Trophoblast cell (in vitro differentiated cells and primary cell): ENCODE data around the gene PTP4A1.

Source experiments
- DNase-seq, 2 donors: peaks; one replicate each; pipeline ENCODE4 v3.0.0-alpha.2; 2016
- H2AFZ ChIP-seq: 2 replicates; pipeline ENCODE4 v1.6.1; 2013; ENCODE audit warnings: low read length, moderate library complexity, mild to moderate bottlenecking; ENCODE audit not compliant: insufficient read depth, poor library complexity
- H2AK5ac ChIP-seq: 2 replicates; pipeline ENCODE4 v1.6.1; 2013; ENCODE audit warnings: mild to moderate bottlenecking, low read length
- H2BK120ac ChIP-seq: 2 replicates; pipeline ENCODE4 v1.6.1; 2013; ENCODE audit warnings: low read length, mild to moderate bottlenecking, moderate library complexity; ENCODE audit not compliant: insufficient read depth, poor library complexity
- H2BK12ac ChIP-seq: 2 replicates; pipeline ENCODE4 v1.6.1; 2013; ENCODE audit warnings: mild to moderate bottlenecking, low read length, moderate library complexity
- H2BK5ac ChIP-seq: 2 replicates; pipeline ENCODE4 v1.6.1; 2013; ENCODE audit warnings: low read length, low read depth, moderate library complexity, mild to moderate bottlenecking; ENCODE audit not compliant: poor library complexity
- H3K14ac ChIP-seq: 2 replicates; pipeline ENCODE4 v1.6.1; 2013; ENCODE audit warnings: mild to moderate bottlenecking, low read length
- H3K18ac ChIP-seq: 2 replicates; pipeline ENCODE4 v1.6.1; 2013; ENCODE audit warnings: mild to moderate bottlenecking, low read length
- H3K23ac ChIP-seq: 2 replicates; pipeline ENCODE4 v1.6.1; 2013; ENCODE audit warnings: low read length
- H3K27ac ChIP-seq: 2 replicates; pipeline ENCODE4 v1.5.1; 2013; ENCODE audit warnings: low read depth, mild to moderate bottlenecking, inconsistent platforms, low read length, moderate library complexity
- H3K27me3 ChIP-seq: 2 replicates; pipeline ENCODE4 v1.6.1; 2013; ENCODE audit warnings: inconsistent platforms, mild to moderate bottlenecking, low read length, moderate library complexity; ENCODE audit not compliant: insufficient read depth
- H3K36me3 ChIP-seq, 2 experiments: 1 replicate in 1 of 2; 2 replicates in 1 of 2; pipeline ENCODE4 v1.6.1; 2013; ENCODE audit warnings: low read length in 2 of 2, mild to moderate bottlenecking in 2 of 2, moderate library complexity in 1 of 2; ENCODE audit not compliant: insufficient read depth in 2 of 2, control insufficient read depth in 1 of 2
- H3K4ac ChIP-seq: 2 replicates; pipeline ENCODE4 v1.6.1; 2013; ENCODE audit warnings: low read depth, mild to moderate bottlenecking, low read length, moderate library complexity
- H3K4me1 ChIP-seq, 2 experiments: 1 replicate in 1 of 2; 2 replicates in 1 of 2; pipeline ENCODE4 v1.6.1; 2013; ENCODE audit warnings: low read length in 2 of 2, mild to moderate bottlenecking in 2 of 2, moderate library complexity in 1 of 2; ENCODE audit not compliant: insufficient read depth in 2 of 2, control insufficient read depth in 1 of 2
- H3K4me2 ChIP-seq: 2 replicates; pipeline ENCODE4 v1.6.1; 2013; ENCODE audit warnings: inconsistent platforms, mild to moderate bottlenecking, low read length, moderate library complexity
- H3K4me3 ChIP-seq: 2 replicates; pipeline ENCODE4 v1.5.1; 2013; ENCODE audit warnings: mild to moderate bottlenecking, low read depth, low read length, inconsistent platforms
- H3K79me1 ChIP-seq: one replicate; pipeline ENCODE4 v1.6.1; 2013; ENCODE audit warnings: low read length
- H3K79me2 ChIP-seq: 2 replicates; pipeline ENCODE4 v1.6.1; 2013; ENCODE audit warnings: low read length, mild to moderate bottlenecking; ENCODE audit not compliant: control insufficient read depth, insufficient read depth, poor library complexity
- H3K9ac ChIP-seq: 2 replicates; pipeline ENCODE4 v1.6.1; 2013; ENCODE audit warnings: mild to moderate bottlenecking, low read length
- H3K9me3 ChIP-seq: 2 replicates; pipeline ENCODE4 v1.6.1; 2013; ENCODE audit warnings: low read depth, mild to moderate bottlenecking, control low read depth, inconsistent platforms, low read length; ENCODE audit not compliant: insufficient read depth
- H4K12ac ChIP-seq: 2 replicates; pipeline ENCODE4 v1.6.1; 2013; ENCODE audit warnings: low read depth, mild to moderate bottlenecking, low read length, moderate library complexity
- H4K8ac ChIP-seq: 2 replicates; pipeline ENCODE4 v1.6.1; 2013; ENCODE audit warnings: low read depth, mild to moderate bottlenecking, low read length, moderate library complexity
- H4K91ac ChIP-seq: one replicate; pipeline ENCODE4 v1.6.1; 2013; ENCODE audit warnings: low read depth, mild to moderate bottlenecking, low read length, moderate library complexity
- WGBS: extraction: QIAGEN DNeasy Blood & Tissue Kit; methylation state at CpG from one replicate; pipeline ENCODE4 v1.1.7; 2013; ENCODE audit warnings: missing lambda C conversion rate; ENCODE audit not compliant: insufficient read length, insufficient coverage; ENCODE audit errors: extremely low coverage; 5-methylcytosine and 5-hydroxymethylcytosine counted together

The PTP4A1 gene

GRCh38 chr6:63573899-63574553 lies 1.7 kb downstream of the PTP4A1 start:
- peak; percentile 54 to 84 for DNase-seq

GRCh38 chr6:63574554-63574900 lies 2.2 kb downstream of the PTP4A1 start:
- Histone ChIP-seq H3K79me1 (peaks cover 23% of the 10 kb centered on the region), H4K91ac (no peak overlapping the region), H2AFZ (no peak overlapping the region), H3K4me2 (peak overlapping the region; percentile 79), H2AK5ac (no peak overlapping the region), H3K18ac (no peak overlapping the region), H3K4me1 (peaks cover 0 to 2% of the 10 kb centered on the region in 2 experiments), H3K9ac (no peak overlapping the region), H4K12ac (no peak overlapping the region), H3K4me3 (no peak overlapping the region), H3K9me3 (no peaks in the 10 kb centered on the region), H2BK12ac (no peak overlapping the region), H3K14ac (no peak overlapping the region), H3K79me2 (peaks cover 15% of the 10 kb centered on the region), H3K4ac (no peak overlapping the region), H2BK120ac (no peak overlapping the region), H3K27ac (peak overlapping the region; percentile 99), H2BK5ac (no peak overlapping the region), H3K23ac (no peak overlapping the region), H3K36me3 (peaks cover 6 to 9% of the 10 kb centered on the region in 2 experiments), H3K27me3 (no peaks in the 10 kb centered on the region), H4K8ac (no peak overlapping the region)
- no peak for DNase-seq
- no CpG with 5 or more reads among the region's 2 CpGs for WGBS

More at GRCh38 chr6:63573899-63574553, 1.7 kb downstream of the PTP4A1 start:
- Histone ChIP-seq H3K9me3 (no peaks in the 10 kb centered on the region), H2AFZ (peak overlapping the region; percentile 17), H3K4me1 (peaks cover 0 to 2% of the 10 kb centered on the region in 2 experiments), H3K4me2 (peak overlapping the region; percentile 79), H2BK120ac (peak overlapping the region; percentile 91), H3K79me1 (peaks cover 23% of the 10 kb centered on the region), H3K18ac (peak overlapping the region; percentile 91), H3K9ac (peak overlapping the region; percentile 91), H2AK5ac (peak overlapping the region; percentile 93), H4K91ac (peak overlapping the region; percentile 94), H2BK12ac (no peak overlapping the region), H3K27ac (peak overlapping the region; percentile 99), H3K36me3 (peaks cover 6 to 8% of the 10 kb centered on the region in 2 experiments), H3K79me2 (peaks cover 15% of the 10 kb centered on the region), H3K23ac (no peak overlapping the region), H3K27me3 (no peaks in the 10 kb centered on the region), H2BK5ac (peak overlapping the region; percentile 95), H4K12ac (peak overlapping the region; percentile 79), H4K8ac (peak overlapping the region; percentile 93), H3K4ac (peak overlapping the region; percentile 97), H3K4me3 (peak overlapping the region; percentile 93), H3K14ac (peak overlapping the region; percentile 90)
- WGBS: no CpG with 5 or more reads among the region's 10 CpGs

- peaks cover 23% of the 10 kb centered on the region for H3K79me1 ChIP-seq
- no peak overlapping the region for H4K8ac ChIP-seq
- H3K4me1 ChIP-seq: peaks cover 0 to 2% of the 10 kb centered on the region in 2 experiments
- H3K4me3 ChIP-seq: no peak overlapping the region
- H3K14ac ChIP-seq: no peak overlapping the region
- no peaks in the 10 kb centered on the region for H3K9me3 ChIP-seq
- no peak overlapping the region for H2AFZ ChIP-seq
- H3K4ac ChIP-seq: peak overlapping the region; percentile 24
- H4K12ac ChIP-seq: no peak overlapping the region
- H3K18ac ChIP-seq: no peak overlapping the region
- no CpG with 5 or more reads among the region's 3 CpGs for WGBS
- H2BK120ac ChIP-seq: no peak overlapping the region
- H3K36me3 ChIP-seq: peaks cover 6 to 15% of the 10 kb centered on the region in 2 experiments
- no peak overlapping the region for H2AK5ac ChIP-seq
- DNase-seq: no peak
- H3K27me3 ChIP-seq: no peaks in the 10 kb centered on the region
- H4K91ac ChIP-seq: no peak overlapping the region
- no peak overlapping the region for H2BK12ac ChIP-seq
- peaks cover 15% of the 10 kb centered on the region for H3K79me2 ChIP-seq
- H3K9ac ChIP-seq: no peak overlapping the region
- no peak overlapping the region for H2BK5ac ChIP-seq
- no peak overlapping the region for H3K23ac ChIP-seq
- no peak overlapping the region for H3K27ac ChIP-seq
- H3K4me2 ChIP-seq: no peak overlapping the region
Observed at GRCh38 chr6:63576147-63576772, 4.0 kb downstream of the PTP4A1 start.

- Histone ChIP-seq H3K79me2 (peaks cover 12% of the 10 kb centered on the region), H4K8ac (no peak overlapping the region), H3K79me1 (peaks cover 17% of the 10 kb centered on the region), H2AFZ (no peak overlapping the region), H3K4me1 (peaks cover 0 to 2% of the 10 kb centered on the region in 2 experiments), H3K27ac (no peak overlapping the region), H2BK120ac (no peak overlapping the region), H3K27me3 (no peaks in the 10 kb centered on the region), H4K12ac (no peak overlapping the region), H3K14ac (no peak overlapping the region), H2BK5ac (no peak overlapping the region), H4K91ac (no peak overlapping the region), H3K4me3 (no peak overlapping the region), H3K23ac (no peak overlapping the region), H3K9me3 (no peaks in the 10 kb centered on the region), H3K4ac (no peak overlapping the region), H2BK12ac (no peak overlapping the region), H3K9ac (no peak overlapping the region), H3K36me3 (peaks cover 6 to 15% of the 10 kb centered on the region in 2 experiments), H2AK5ac (no peak overlapping the region), H3K18ac (no peak overlapping the region), H3K4me2 (no peak overlapping the region)
- no peak for DNase-seq
- WGBS: no CpG with 5 or more reads among the region's 5 CpGs
Observed at GRCh38 chr6:63576985-63577712, 4.9 kb downstream of the PTP4A1 start.
